ENCODE results near the gene ORC5. TPM values are rescaled to one million over a fixed set of nuclear protein-coding genes. Genes with fewer than 3 reads are reported as not detected.

ORC5 gene
- polyA plus RNA-seq, 2 of the 4 experiments (the other 2 are of a cell fraction): 17.8 to 28.4 TPM

DNA sequence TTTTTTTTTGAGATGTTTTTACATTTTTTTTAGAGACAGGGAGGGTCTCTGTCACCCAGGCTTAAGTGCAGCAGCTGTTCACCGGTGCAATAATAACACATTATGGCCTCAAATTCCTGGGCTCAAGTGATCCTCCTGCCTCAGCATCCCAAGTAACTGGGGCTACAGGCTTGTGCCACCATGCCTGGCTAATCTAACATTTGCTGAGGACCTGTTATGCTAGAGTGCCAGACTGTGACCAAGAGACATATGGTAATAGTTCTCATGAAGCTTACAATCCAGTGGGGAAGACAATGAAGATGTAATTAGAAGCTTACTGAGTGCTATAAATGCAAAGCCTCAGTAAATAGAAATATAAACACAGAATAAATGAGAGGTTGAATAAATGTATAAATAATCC is 17.6 kb upstream of the ORC5 start (continued):
- TF ChIP-seq, protein P1, sequence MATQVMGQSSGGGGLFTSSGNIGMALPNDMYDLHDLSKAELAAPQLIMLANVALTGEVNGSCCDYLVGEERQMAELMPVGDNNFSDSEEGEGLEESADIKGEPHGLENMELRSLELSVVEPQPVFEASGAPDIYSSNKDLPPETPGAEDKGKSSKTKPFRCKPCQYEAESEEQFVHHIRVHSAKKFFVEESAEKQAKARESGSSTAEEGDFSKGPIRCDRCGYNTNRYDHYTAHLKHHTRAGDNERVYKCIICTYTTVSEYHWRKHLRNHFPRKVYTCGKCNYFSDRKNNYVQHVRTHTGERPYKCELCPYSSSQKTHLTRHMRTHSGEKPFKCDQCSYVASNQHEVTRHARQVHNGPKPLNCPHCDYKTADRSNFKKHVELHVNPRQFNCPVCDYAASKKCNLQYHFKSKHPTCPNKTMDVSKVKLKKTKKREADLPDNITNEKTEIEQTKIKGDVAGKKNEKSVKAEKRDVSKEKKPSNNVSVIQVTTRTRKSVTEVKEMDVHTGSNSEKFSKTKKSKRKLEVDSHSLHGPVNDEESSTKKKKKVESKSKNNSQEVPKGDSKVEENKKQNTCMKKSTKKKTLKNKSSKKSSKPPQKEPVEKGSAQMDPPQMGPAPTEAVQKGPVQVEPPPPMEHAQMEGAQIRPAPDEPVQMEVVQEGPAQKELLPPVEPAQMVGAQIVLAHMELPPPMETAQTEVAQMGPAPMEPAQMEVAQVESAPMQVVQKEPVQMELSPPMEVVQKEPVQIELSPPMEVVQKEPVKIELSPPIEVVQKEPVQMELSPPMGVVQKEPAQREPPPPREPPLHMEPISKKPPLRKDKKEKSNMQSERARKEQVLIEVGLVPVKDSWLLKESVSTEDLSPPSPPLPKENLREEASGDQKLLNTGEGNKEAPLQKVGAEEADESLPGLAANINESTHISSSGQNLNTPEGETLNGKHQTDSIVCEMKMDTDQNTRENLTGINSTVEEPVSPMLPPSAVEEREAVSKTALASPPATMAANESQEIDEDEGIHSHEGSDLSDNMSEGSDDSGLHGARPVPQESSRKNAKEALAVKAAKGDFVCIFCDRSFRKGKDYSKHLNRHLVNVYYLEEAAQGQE (IDR thresholded peaks at IDR 0.05): no peak
- TF ChIP-seq TFCP2L1 (CRISPR knock-in tag; IDR thresholded peaks at IDR 0.05) (no peak), HOXB13 (CRISPR knock-in tag; IDR thresholded peaks at IDR 0.05; ENCODE audit: low read depth) (no peak), JUN (IDR thresholded peaks at IDR 0.05) (no peak), SMC3 (IDR thresholded peaks at IDR 0.05) (no peak), MAFK (IDR thresholded peaks at IDR 0.05; ENCODE audit: partially characterized antibody) (no peak), KDM5A (IDR thresholded peaks at IDR 0.05) (no peak), ZSCAN20 (CRISPR knock-in tag; IDR thresholded peaks at IDR 0.05) (no peak)

DNA sequence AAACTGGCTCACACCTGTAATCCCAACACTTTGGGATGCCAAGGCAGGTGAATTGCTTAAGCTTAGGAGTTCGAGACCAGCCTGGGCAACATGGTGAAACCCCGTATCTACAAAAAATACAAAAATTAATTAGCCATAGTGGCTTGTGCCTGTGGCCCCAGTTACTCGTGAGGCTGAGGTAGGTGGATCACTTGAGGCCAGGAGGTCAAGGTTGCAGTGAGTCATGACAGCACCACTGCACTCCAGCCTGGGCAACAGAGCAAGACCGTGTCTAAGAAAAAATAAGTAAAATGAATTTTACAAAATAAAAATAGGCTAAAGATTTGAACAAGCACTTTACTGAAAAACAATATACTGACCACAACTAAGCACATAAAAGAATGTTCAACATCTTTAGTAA is 9.8 kb upstream of the ORC5 start:
- FAIRE-seq (no peak), ATAC-seq (no peak), DNase-seq (ENCODE audit: low read depth in 1 of 2, low spot score in 1 of 2) (no peak)
- no peak overlapping the region for H3K4me2 ChIP-seq
- WGBS (ENCODE audit: missing lambda C conversion rate): 21% methylated on average over 4 of the region's 4 CpGs
- H3K4me1 ChIP-seq: no peaks in the 10 kb centered on the region
- no peak overlapping the region for H3K4me3 ChIP-seq
- CTCF ChIA-PET: no interaction called here
- POLR2A ChIA-PET: no interaction called here
- TF ChIP-seq ZSCAN20 (CRISPR knock-in tag; IDR thresholded peaks at IDR 0.05): no peak
- no peak for TF ChIP-seq NPAS2 (CRISPR knock-in tag; IDR thresholded peaks at IDR 0.05; ENCODE audit: borderline replicate concordance)
- TF ChIP-seq, protein P2, sequence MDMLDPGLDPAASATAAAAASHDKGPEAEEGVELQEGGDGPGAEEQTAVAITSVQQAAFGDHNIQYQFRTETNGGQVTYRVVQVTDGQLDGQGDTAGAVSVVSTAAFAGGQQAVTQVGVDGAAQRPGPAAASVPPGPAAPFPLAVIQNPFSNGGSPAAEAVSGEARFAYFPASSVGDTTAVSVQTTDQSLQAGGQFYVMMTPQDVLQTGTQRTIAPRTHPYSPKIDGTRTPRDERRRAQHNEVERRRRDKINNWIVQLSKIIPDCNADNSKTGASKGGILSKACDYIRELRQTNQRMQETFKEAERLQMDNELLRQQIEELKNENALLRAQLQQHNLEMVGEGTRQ (IDR thresholded peaks at IDR 0.05): no peak
- no peak for TF ChIP-seq EHF (CRISPR knock-in tag; IDR thresholded peaks at IDR 0.05)
- no peak for TF ChIP-seq HOXA7 (CRISPR knock-in tag; IDR thresholded peaks at IDR 0.05)
- no peak for TF ChIP-seq POLR2A (IDR thresholded peaks at IDR 0.05; ENCODE audit: low read length)
- no peak for TF ChIP-seq HEYL (CRISPR knock-in tag; IDR thresholded peaks at IDR 0.05)
- H3K27ac ChIP-seq: no peak overlapping the region
- no peaks in the 10 kb centered on the region for H3K9me3 ChIP-seq

DNA sequence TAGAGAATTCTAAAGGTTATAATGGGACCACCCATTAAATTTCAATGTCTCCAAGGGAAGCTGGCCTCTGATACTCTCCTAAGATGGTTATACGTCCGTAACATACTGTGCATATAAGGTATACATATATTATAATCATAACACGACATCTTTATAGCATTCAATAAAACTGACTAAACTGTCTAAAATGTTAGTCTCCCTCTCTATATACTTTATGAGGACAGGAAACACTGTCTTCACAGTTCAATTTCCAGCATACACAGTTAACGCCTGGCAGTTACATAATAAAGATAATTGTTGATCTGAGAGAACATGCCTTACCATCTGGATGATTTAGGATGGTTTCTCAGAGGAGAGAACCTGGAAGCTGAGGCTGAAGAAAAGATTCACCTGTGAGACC is 1.2 kb upstream of the ORC5 start:
- H3K4me3 ChIP-seq: no peak overlapping the region
- ChIA-PET POLR2A (interaction anchor here (0.6 kb wide), 1 partner anchor 409 kb away, joined by 3 read pairs; no protein-coding TSS in a partner anchor), CTCF (interaction anchor here (1.2 kb wide), 1 partner anchor 16 kb away, joined by 3 read pairs; no protein-coding TSS in a partner anchor)
- no peak for FAIRE-seq
- no peak for ATAC-seq
- no peaks in the 10 kb centered on the region for H3K9me3 ChIP-seq
- WGBS (ENCODE audit: missing lambda C conversion rate): 93% methylated on average over 4 of the region's 4 CpGs
- no peak for DNase-seq (ENCODE audit: low read depth in 1 of 2, low spot score in 1 of 2)
- H3K4me1 ChIP-seq: peaks cover 12% of the 10 kb centered on the region; the same call in 1 of the 3 replicates
- no peak overlapping the region for H3K27ac ChIP-seq
- H3K4me2 ChIP-seq: peak overlapping the region; percentile 72; the same call in 2 of the 3 replicates
- TF ChIP-seq, protein P3, sequence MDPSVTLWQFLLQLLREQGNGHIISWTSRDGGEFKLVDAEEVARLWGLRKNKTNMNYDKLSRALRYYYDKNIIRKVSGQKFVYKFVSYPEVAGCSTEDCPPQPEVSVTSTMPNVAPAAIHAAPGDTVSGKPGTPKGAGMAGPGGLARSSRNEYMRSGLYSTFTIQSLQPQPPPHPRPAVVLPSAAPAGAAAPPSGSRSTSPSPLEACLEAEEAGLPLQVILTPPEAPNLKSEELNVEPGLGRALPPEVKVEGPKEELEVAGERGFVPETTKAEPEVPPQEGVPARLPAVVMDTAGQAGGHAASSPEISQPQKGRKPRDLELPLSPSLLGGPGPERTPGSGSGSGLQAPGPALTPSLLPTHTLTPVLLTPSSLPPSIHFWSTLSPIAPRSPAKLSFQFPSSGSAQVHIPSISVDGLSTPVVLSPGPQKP (IDR thresholded peaks at IDR 0.05; ENCODE audit: low read depth, low read length): no peak
- TF ChIP-seq ZC3H11A (IDR thresholded peaks at IDR 0.05) (no peak), EP300 (IDR thresholded peaks at IDR 0.05) (no peak), SREBF2 (IDR thresholded peaks at IDR 0.05) (no peak), HEYL (CRISPR knock-in tag; IDR thresholded peaks at IDR 0.05) (no peak)
